NB4 (cell line): ENCODE measurements around the gene PA2G4.

ENCODE experiments used
- DNase-seq: peaks from one replicate; pipeline ENCODE4 v3.0.0; 2010; ENCODE audit warnings: low read depth
- H3K4me3 ChIP-seq: one replicate; pipeline ENCODE4 v1.5.1; 2011; ENCODE audit warnings: mild to moderate bottlenecking, low read depth, low read length, moderate library complexity
- CTCF ChIP-seq: IDR thresholded peaks from one replicate; pipeline ENCODE4 v1.5.1; 2012; ENCODE audit warnings: low read depth, low read length
- MYC ChIP-seq: IDR thresholded peaks from 2 replicates; pipeline ENCODE4 v1.6.1; 2011; ENCODE audit warnings: low read depth, low read length
- POLR2A ChIP-seq: IDR thresholded peaks from 2 replicates; pipeline ENCODE4 v1.6.1; 2011; ENCODE audit warnings: mild to moderate bottlenecking; ENCODE audit not compliant: insufficient read length; ENCODE audit errors: extremely low read depth
- TF ChIP-seq, protein P1 (sequence below): IDR thresholded peaks from 2 replicates; pipeline ENCODE4 v1.6.1; 2011; ENCODE audit warnings: low read depth, low read length

The PA2G4 gene

DNA sequence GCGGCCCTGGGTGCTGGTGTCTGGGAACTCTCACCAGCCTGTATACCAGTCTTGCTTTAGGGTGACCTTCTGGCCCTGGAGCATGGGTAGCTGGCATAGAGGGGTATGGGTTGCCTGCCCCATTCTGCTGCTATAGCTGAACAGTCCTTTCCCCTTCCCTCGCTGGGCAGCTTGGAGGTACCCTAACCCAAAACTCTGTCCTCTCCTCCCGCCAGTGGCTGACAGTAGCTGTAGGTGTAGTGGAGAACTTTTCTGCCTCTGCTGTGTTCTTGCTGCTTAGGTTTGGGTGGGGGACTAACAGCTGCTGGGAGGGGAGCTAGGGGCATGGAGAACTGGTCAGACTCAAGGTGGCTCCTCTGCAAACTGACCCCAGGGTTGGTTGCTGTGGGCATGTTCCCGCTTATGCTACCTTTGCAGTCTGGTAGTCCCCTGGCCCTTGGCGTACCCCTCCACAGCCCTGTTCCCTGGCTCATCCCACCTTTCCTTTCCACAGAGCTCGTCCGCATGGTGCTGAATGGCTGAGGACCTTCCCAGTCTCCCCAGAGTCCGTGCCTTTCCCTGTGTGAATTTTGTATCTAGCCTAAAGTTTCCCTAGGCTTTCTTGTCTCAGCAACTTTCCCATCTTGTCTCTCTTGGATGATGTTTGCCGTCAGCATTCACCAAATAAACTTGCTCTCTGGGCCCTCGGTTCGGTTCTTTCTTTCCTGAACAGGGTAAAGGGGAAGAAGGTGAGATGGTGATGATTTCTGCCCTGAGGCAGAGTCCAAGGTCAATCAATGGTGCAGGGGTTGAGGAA, 56.7 kb downstream of the PA2G4 start:
- TF ChIP-seq CTCF (no peak), POLR2A (no peak), MYC (no peak)
- TF ChIP-seq, protein P1, sequence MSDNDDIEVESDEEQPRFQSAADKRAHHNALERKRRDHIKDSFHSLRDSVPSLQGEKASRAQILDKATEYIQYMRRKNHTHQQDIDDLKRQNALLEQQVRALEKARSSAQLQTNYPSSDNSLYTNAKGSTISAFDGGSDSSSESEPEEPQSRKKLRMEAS: no peak
- H3K4me3 ChIP-seq: peak overlapping the region; percentile 93
- no peak for DNase-seq

- no peak for DNase-seq
- H3K4me3 ChIP-seq: no peak overlapping the region
- TF ChIP-seq CTCF: no peak
- TF ChIP-seq, protein P1: no peak
- TF ChIP-seq POLR2A: no peak
- no peak for TF ChIP-seq MYC
These were observed 57.5 kb downstream of the PA2G4 start for GRCh38 chr12:56161690-56162351.

DNA sequence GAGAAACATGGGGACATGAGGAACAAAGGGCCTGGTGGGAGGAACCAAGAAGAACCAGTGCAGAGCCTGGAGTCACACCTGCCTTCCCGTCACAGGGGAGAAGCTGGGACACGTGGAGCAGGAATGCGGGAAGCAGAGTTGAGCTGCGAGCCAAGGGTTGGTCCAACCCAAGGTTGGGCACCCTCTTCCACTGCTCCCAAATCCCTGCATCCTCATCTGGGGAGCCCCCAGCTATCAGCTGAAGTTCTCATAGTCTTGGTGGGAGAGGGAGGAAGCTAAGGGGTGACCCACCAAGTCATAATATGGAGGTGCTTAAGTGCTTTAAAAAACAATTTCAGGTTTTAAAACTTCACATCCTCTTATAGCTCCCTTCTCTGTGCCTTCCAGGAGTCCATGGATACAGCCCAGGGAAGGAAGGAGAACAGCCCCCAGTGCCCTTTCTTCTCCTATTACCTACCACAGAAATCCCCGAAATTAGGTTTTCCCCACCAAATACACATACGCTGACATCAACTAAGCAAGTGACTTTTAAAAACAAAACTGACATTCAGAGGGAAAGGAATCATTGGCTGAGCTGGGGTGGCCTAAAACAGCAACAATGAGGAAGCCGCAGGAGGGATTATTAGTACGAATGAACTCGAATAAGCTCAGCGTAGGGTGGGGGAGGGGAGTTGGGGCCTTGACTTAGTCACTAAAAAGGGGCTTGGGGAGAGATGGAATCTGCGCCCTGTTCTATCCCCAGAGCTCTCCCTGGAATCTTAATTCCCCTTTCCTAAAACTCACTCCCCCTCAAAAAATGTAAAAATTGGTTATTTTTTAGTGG, 58.3 kb downstream of the PA2G4 start:
- H3K4me3 ChIP-seq: no peak overlapping the region
- no peak for DNase-seq
- no peak for TF ChIP-seq CTCF
- no peak for TF ChIP-seq POLR2A
- TF ChIP-seq, protein P1: no peak
- TF ChIP-seq MYC: no peak
